Fibroblast of villous mesenchyme (primary cell): ENCODE measurements around the gene CHRNA3. TPM values are rescaled to one million over a fixed set of nuclear protein-coding genes. Genes with fewer than 3 reads are reported as not detected.

ENCODE experiments used
- DNase-seq: peaks from one replicate; pipeline ENCODE4 v3.0.0-alpha.2; 2010; ENCODE audit warnings: low read depth
- H3K4me3 ChIP-seq: 2 replicates; pipeline ENCODE4 v1.5.1; 2011; ENCODE audit warnings: low read depth, mild to moderate bottlenecking, low read length
- CTCF ChIP-seq: IDR thresholded peaks from 2 replicates; pipeline ENCODE4 v1.5.1; 2012; ENCODE audit warnings: low read depth, mild to moderate bottlenecking, low read length; ENCODE audit not compliant: insufficient read depth
- total RNA-seq: library from RNA; depleted of rRNA; stranded (reverse); fragments of >200 nt; gene quantifications from 2 replicates; pipeline ENCODE4 v1.2.3, GENCODE V29; 2012

CHRNA3 gene
- total RNA-seq, 1 donor, result not detected

GRCh38 chr15:78637776-78638435 is 17.1 kb upstream of the CHRNA3 start:
- TF ChIP-seq CTCF, result no peak
- DNase-seq, result no peak
- no peak overlapping the region for H3K4me3 ChIP-seq

GRCh38 chr15:78636378-78636859 is 15.6 kb upstream of the CHRNA3 start:
- DNase-seq, result no peak
- no peak overlapping the region for H3K4me3 ChIP-seq
- no peak for TF ChIP-seq CTCF

- H3K4me3 ChIP-seq, result no peak overlapping the region
- no peak for TF ChIP-seq CTCF
- no peak for DNase-seq
These were observed 14.6 kb upstream of the CHRNA3 start for GRCh38 chr15:78635346-78635745.

- TF ChIP-seq CTCF, result no peak
- DNase-seq, result no peak
- H3K4me3 ChIP-seq, result no peak overlapping the region
These were observed 13.7 kb upstream of the CHRNA3 start for GRCh38 chr15:78634210-78635145.

- DNase-seq, result no peak
- H3K4me3 ChIP-seq, result no peak overlapping the region
- TF ChIP-seq CTCF, result no peak
These were observed 12.6 kb upstream of the CHRNA3 start for GRCh38 chr15:78633348-78633747.

GRCh38 chr15:78630886-78631633 is 10.3 kb upstream of the CHRNA3 start:
- DNase-seq, result no peak
- H3K4me3 ChIP-seq, result no peak overlapping the region
- no peak for TF ChIP-seq CTCF
